Body of pancreas (tissue), 4 donors: ENCODE results near the gene PCED1A. TPM values are rescaled to one million over a fixed set of nuclear protein-coding genes. Genes with fewer than 3 reads are reported as not detected.
A peak's percentile ranks its signal among the peaks of the same experiment; 100 is the strongest.

Source experiments
- ATAC-seq: fragments of 150-250 bp; one replicate; pipeline ENCODE4 v1.9.1; 2016
- DNase-seq, 4 donors: peaks; one replicate each; pipeline ENCODE4 v3.0.0-alpha.2; 2019
- H3K27ac ChIP-seq, 4 donors: fragments of 200-600 bp; sonication (generic); 1 replicate in 3 of 4; 2 replicates in 1 of 4; pipeline versions ENCODE4 v1.5.1 to v1.6.1; 2016 to 2019; ENCODE audit warnings: mild to moderate bottlenecking in 1 of 4, mixed read lengths in 1 of 4, moderate library complexity in 1 of 4
- H3K27me3 ChIP-seq, 2 donors: fragments of 200-600 bp; sonication (generic); one replicate each; pipeline ENCODE4 v1.6.0; 2016; ENCODE audit warnings: mild to moderate bottlenecking in 1 of 2
- H3K36me3 ChIP-seq, 2 donors: fragments of 200-600 bp; sonication (generic); replicated peaks in 1 of 2; 2 replicates each; pipeline ENCODE4 v1.5.1; 2016; ENCODE audit warnings: low read depth in 2 of 2; ENCODE audit not compliant: insufficient read depth in 1 of 2
- H3K4me1 ChIP-seq: fragments of 200-600 bp; sonication (generic); one replicate; pipeline ENCODE4 v1.6.0; 2016
- H3K4me3 ChIP-seq, 2 donors: fragments of 200-600 bp; sonication (generic); 1 replicate in 1 of 2; 2 replicates in 1 of 2; pipeline ENCODE4 v1.5.1; 2016 to 2019
- H3K9me3 ChIP-seq, 3 donors: fragments of 200-600 bp; sonication (generic); 1 replicate in 2 of 3; 2 replicates in 1 of 3; pipeline ENCODE4 v1.5.1; 2016
- CTCF ChIP-seq, 7 experiments: fragments of 450-650 bp in 4 of 7; fragments of 200-600 bp in 3 of 7; sonication (generic) in 3 of 7; IDR thresholded peaks; one replicate each; pipeline ENCODE4 v1.5.1; 2016 to 2019; ENCODE audit warnings: antibody characterized with exemption in 7 of 7
- POLR2A ChIP-seq, 3 donors: fragments of 450-650 bp; IDR thresholded peaks; one replicate each; pipeline ENCODE4 v1.6.1; 2016; ENCODE audit warnings: antibody characterized with exemption in 3 of 3, mild to moderate bottlenecking in 2 of 3
- WGBS, 2 donors: methylation state at CpG; one replicate each; pipeline ENCODE4 v1.1.5; 2017; 5-methylcytosine and 5-hydroxymethylcytosine counted together
- intact Hi-C: fragments of 100-400 bp; cut with DNase I; formaldehyde crosslinking; loops from one replicate; pipeline ENCODE4 v1.15.1; 2023
- total RNA-seq, 2 donors: library from RNA; depleted of rRNA; stranded (reverse); fragments of >200 nt; gene quantifications; one replicate each; pipeline ENCODE4 v1.1.0, GENCODE V29; 2016

PCED1A gene
- total RNA-seq, 2 donors from 2014 or later = 26.5 to 48.1 TPM

DNA sequence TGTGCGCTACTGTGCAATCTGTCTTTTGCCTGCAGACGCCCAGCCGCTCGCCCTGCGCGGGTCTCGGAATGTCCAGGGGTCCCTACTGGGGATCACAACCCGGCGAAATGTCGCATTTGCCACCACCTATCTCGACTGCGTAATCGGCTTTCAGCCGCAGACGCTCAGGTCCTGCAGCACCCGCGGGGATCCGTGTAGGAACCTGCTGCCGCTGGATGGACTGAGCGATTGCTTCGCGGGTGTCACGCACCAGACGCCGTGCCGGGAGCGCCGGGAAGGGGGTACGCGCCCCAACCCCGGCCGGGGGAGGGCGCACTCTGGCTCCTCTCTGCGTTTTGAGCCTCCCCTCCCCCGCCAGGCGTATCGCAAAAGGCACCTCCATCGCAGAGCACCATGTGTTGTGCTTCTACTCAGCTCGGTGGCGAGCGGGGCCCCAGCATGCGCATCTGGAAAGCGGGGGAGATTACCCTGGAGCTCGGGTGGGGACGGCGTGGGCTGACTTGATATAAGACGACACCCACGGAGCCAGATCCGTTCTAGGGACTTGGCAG is 32.1 kb upstream of the PCED1A start:
- Histone ChIP-seq H3K4me1 (peaks cover 37% of the 10 kb centered on the region), H3K27me3 (no peaks in the 10 kb centered on the region), H3K27ac (no peak overlapping the region), H3K9me3 (no peaks in the 10 kb centered on the region), H3K36me3 (no peaks in the 10 kb centered on the region), H3K4me3 (peak overlapping the region in 1 of 2 donors; percentile 93)
- TF ChIP-seq CTCF (IDR thresholded peaks at IDR 0.05) (peak in 3 of 7 experiments; percentile 17 to 31 (median 22)), POLR2A (IDR thresholded peaks at IDR 0.05) (no peak)
- intact Hi-C loops = no loop called here
- ATAC-seq (peak; percentile 39), DNase-seq (peak; percentile 52 to 72 (median 63))
- 1% methylated on average over 49 of the region's 49 CpGs; no CpG with 5 or more reads in 1 of the 2 donors for WGBS, 2 donors

DNA sequence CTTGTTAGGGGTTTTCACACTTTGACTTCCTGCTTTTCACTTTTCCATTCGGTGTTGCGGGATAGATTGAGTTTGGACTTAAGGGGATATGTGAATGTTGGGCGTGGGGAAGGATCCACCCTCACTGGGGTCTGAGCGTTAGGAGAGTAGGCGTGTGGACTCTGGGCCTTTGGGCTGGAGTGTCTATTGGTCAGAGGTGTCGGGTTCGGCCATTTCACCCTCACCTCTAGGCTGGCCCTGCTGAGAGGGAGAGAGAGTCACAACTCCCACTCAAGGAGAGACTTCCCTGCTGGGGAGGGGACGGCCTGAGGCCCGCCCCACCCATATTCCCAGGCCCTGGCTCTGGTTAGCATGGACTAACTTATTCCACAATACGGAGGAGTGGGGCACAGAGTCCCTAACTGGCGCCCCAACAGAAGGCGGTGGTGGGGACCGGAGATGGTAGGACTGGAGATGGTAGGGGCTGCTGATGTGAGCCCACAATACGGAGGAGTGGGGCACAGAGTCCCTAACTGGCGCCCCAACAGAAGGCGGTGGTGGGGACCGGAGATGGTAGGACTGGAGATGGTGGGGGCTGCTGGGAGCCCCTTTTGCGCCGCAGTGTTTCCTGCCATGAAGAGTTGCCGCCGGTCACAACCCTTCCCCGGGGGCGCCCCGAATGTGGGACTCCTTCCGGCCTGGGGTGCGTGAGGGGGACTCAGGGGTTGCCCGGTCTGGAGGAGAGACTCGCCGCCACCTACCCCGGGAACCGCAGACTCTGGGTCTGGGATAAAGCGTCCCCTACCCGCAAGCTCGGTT is 31.4 kb upstream of the PCED1A start:
- TF ChIP-seq CTCF (IDR thresholded peaks at IDR 0.05) (no peak), POLR2A (IDR thresholded peaks at IDR 0.05) (no peak)
- DNase-seq = peak in 1 of 4 donors; percentile 26
- peaks cover 37% of the 10 kb centered on the region for H3K4me1 ChIP-seq
- H3K36me3 ChIP-seq = no peaks in the 10 kb centered on the region
- intact Hi-C loops = no loop called here
- WGBS, 2 donors = 20 to 43% methylated on average over 15 to 34 of the region's 34 CpGs
- H3K27ac ChIP-seq = no peak overlapping the region
- H3K4me3 ChIP-seq = peak overlapping the region in 1 of 2 donors; percentile 93
- ATAC-seq = peak; percentile 15
- no peaks in the 10 kb centered on the region for H3K27me3 ChIP-seq
- no peaks in the 10 kb centered on the region for H3K9me3 ChIP-seq

DNA sequence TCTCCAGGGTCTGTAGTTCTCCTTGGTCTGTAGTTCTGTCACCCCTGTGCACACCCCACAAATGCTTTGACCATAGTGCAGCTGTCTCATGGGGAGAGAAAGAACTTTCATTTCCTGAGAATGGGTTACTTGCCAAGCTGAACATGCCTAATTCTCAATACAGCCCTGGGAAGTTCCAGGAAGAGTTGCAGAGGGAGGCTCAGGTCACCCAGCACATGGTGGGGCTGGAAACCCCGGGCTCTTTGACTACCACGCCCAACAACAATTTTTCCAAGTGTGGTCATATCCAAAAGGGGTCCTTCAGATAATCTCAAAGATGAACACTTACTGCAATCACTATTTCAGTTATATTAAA is 30.6 kb upstream of the PCED1A start:
- no peak overlapping the region for H3K27ac ChIP-seq
- DNase-seq = no peak
- no peaks in the 10 kb centered on the region for H3K27me3 ChIP-seq
- no peak for ATAC-seq
- H3K4me3 ChIP-seq = no peak overlapping the region
- H3K4me1 ChIP-seq = peaks cover 34% of the 10 kb centered on the region
- H3K9me3 ChIP-seq = no peaks in the 10 kb centered on the region
- TF ChIP-seq POLR2A (IDR thresholded peaks at IDR 0.05) = no peak
- no peak for TF ChIP-seq CTCF (IDR thresholded peaks at IDR 0.05)
- 22 to 27% methylated on average over 2 of the region's 2 CpGs for WGBS, 2 donors
- H3K36me3 ChIP-seq = peaks cover 0 to 4% of the 10 kb centered on the region in 2 donors
- intact Hi-C loops = no loop called here

DNA sequence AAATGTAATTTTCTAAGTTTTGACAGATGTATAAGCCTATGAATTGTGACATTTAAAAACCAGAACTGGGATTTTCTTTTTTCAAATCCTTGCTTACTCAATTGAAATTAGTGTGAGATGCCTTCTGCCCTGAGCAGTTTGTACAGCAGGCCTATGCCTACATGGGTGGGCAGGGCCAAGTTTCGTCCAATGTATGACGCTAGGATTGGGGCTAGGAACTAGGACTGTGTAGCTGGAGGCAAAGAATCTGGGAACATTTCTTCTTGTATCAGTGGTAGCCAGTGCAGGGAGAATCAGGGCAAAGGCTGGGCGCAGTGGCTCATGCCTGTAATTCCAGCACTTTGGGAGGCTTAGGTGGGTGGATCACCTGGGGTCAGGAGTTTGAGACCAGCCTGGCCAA is 28.9 kb upstream of the PCED1A start:
- no peak for DNase-seq
- Histone ChIP-seq H3K9me3 (no peaks in the 10 kb centered on the region), H3K27me3 (no peaks in the 10 kb centered on the region), H3K36me3 (peaks cover 0 to 12% of the 10 kb centered on the region in 2 donors), H3K4me1 (peaks cover 18% of the 10 kb centered on the region), H3K27ac (no peak overlapping the region), H3K4me3 (no peak overlapping the region)
- intact Hi-C loops = no loop called here
- no peak for TF ChIP-seq POLR2A (IDR thresholded peaks at IDR 0.05)
- TF ChIP-seq CTCF (IDR thresholded peaks at IDR 0.05) = no peak
- ATAC-seq = no peak
- 94 to 95% methylated on average over 3 of the region's 3 CpGs for whole genome bisulfite sequencing, 2 donors
